ENCODE data around the gene TMEM40.

Gene TMEM40

GRCh38 chr3:12746419-12746818 lies 12.6 kb downstream of the TMEM40 start:
- TF ChIP-seq CTCF (IDR thresholded peaks at IDR 0.05; ENCODE audit: extremely low read depth, missing control alignments), result no peak

GRCh38 chr3:12744326-12744725 lies 14.7 kb downstream of the TMEM40 start:
- no peak for TF ChIP-seq CTCF (IDR thresholded peaks at IDR 0.05; ENCODE audit: extremely low read depth, missing control alignments)
- no peak for DNase-seq (ENCODE audit: low spot score)

More at GRCh38 chr3:12746419-12746818, 12.6 kb downstream of the TMEM40 start:
- DNase-seq (ENCODE audit: low spot score), result no peak

GRCh38 chr3:12743583-12743982 lies 15.5 kb downstream of the TMEM40 start:
- no peak for DNase-seq (ENCODE audit: low spot score)
- TF ChIP-seq CTCF (IDR thresholded peaks at IDR 0.05; ENCODE audit: extremely low read depth, missing control alignments), result no peak

GRCh38 chr3:12742330-12743107 lies 16.5 kb downstream of the TMEM40 start:
- no peak for TF ChIP-seq CTCF (IDR thresholded peaks at IDR 0.05; ENCODE audit: extremely low read depth, missing control alignments)
- no peak for DNase-seq (ENCODE audit: low spot score)

GRCh38 chr3:12741209-12741608 lies 17.9 kb downstream of the TMEM40 start:
- no peak for DNase-seq (ENCODE audit: low spot score)
- TF ChIP-seq CTCF (IDR thresholded peaks at IDR 0.05; ENCODE audit: extremely low read depth, missing control alignments), result no peak

GRCh38 chr3:12737833-12738232 lies 21.2 kb downstream of the TMEM40 start:
- no peak for TF ChIP-seq CTCF (IDR thresholded peaks at IDR 0.05; ENCODE audit: extremely low read depth, missing control alignments)
- DNase-seq (ENCODE audit: low spot score), result no peak

GRCh38 chr3:12737319-12737718 lies 21.7 kb downstream of the TMEM40 start:
- DNase-seq (ENCODE audit: low spot score), result no peak
- no peak for TF ChIP-seq CTCF (IDR thresholded peaks at IDR 0.05; ENCODE audit: extremely low read depth, missing control alignments)

All from GM20000 (cell line).